HG02852 (cell line): ENCODE results near the gene ARMH2.

Experiments used
- ATAC-seq: cut with Tn5 transposase; IDR thresholded peaks from one replicate; pipeline ENCODE4 v1.9.1; 2021; ENCODE audit warnings: mild to moderate bottlenecking, moderate library complexity; ENCODE audit not compliant: unreplicated experiment

ARMH2 gene

GRCh38 chr6:24821860-24822444, 23.2 kb upstream of the ARMH2 start:
- no peak for ATAC-seq

- no peak for ATAC-seq
Measured at GRCh38 chr6:24818346-24818745, 19.6 kb upstream of the ARMH2 start.

- no peak for ATAC-seq
Measured at GRCh38 chr6:24809728-24810127, 11.0 kb upstream of the ARMH2 start.

GRCh38 chr6:24807584-24807983, 8.9 kb upstream of the ARMH2 start:
- ATAC-seq: no peak

GRCh38 chr6:24802271-24803059, 3.7 kb upstream of the ARMH2 start:
- no peak for ATAC-seq

GRCh38 chr6:24799541-24799915, 811 bp upstream of the ARMH2 start:
- ATAC-seq: no peak

GRCh38 chr6:24797596-24798216, 1.0 kb downstream of the ARMH2 start:
- no peak for ATAC-seq

GRCh38 chr6:24796616-24797290, 2.0 kb downstream of the ARMH2 start:
- no peak for ATAC-seq

GRCh38 chr6:24795106-24795505, 3.6 kb downstream of the ARMH2 start:
- no peak for ATAC-seq

GRCh38 chr6:24788031-24788665, 10.6 kb downstream of the ARMH2 start:
- no peak for ATAC-seq

GRCh38 chr6:24780206-24780605, 18.5 kb downstream of the ARMH2 start:
- no peak for ATAC-seq

GRCh38 chr6:24779416-24780016, 19.2 kb downstream of the ARMH2 start:
- no peak for ATAC-seq

GRCh38 chr6:24778878-24779277, 19.8 kb downstream of the ARMH2 start:
- ATAC-seq: no peak

GRCh38 chr6:24778121-24778520, 20.6 kb downstream of the ARMH2 start:
- ATAC-seq: no peak

GRCh38 chr6:24777227-24777626, 21.5 kb downstream of the ARMH2 start:
- no peak for ATAC-seq

GRCh38 chr6:24775520-24776058, 23.1 kb downstream of the ARMH2 start:
- peak; percentile 9 for ATAC-seq

GRCh38 chr6:24774696-24775519, 23.8 kb downstream of the ARMH2 start, which contains the start of gene GMNN:
GMNN (plus strand) TSS chr6:24774937; CDS start chr6:24777247, 2,310 bp downstream.
- ATAC-seq: peak; percentile 93

GRCh38 chr6:24768361-24768760, 30.4 kb downstream of the ARMH2 start:
- ATAC-seq: no peak

- ATAC-seq: no peak
Measured at GRCh38 chr6:24766680-24767462, 31.8 kb downstream of the ARMH2 start.
